IMR-90 (cell line): ENCODE data around the gene HOXD8. TPM values are rescaled to one million over a fixed set of nuclear protein-coding genes. Genes with fewer than 3 reads are reported as not detected.

Experiments used
- ATAC-seq: fragments of 200-7000 bp; cut with Tn5 transposase; 2 replicates; pipeline ENCODE4 v1.9.1; 2020; ENCODE audit warnings: low read depth, mild to moderate bottlenecking, moderate library complexity
- BruUV-seq: library from RNA; stranded (reverse); fragments of 400-500 nt; replicated peaks from 2 replicates; lab custom pipeline; 2021; lab: Mats Ljungman, UMichigan
- CTCF ChIA-PET: fragments of 300-600 bp; formaldehyde crosslinking; extraction: SDS; loops from one replicate; lab custom pipeline; 2021; ENCODE audit warnings: antibody characterized with exemption; lab: Yijun Ruan, JAX
- POLR2A ChIA-PET: fragments of 300-600 bp; sonication (Branson Sonifier 250); formaldehyde crosslinking; loops from one replicate; lab custom pipeline; 2022; ENCODE audit warnings: antibody characterized with exemption; ENCODE audit not compliant: unreplicated experiment; lab: Charles Lee
- DNase-seq: peaks from one replicate; pipeline ENCODE4 v3.0.0; 2013
- H2AFZ ChIP-seq: replicated peaks from 2 replicates; pipeline ENCODE3; 2013; ENCODE audit warnings: low read length, mild to moderate bottlenecking; ENCODE audit not compliant: poor library complexity
- H2AK5ac ChIP-seq: 2 replicates; pipeline ENCODE4 v1.6.1; 2013; ENCODE audit warnings: low read depth, low read length, inconsistent platforms
- H2AK9ac ChIP-seq: replicated peaks from 2 replicates; pipeline ENCODE3; 2013; ENCODE audit warnings: mild to moderate bottlenecking, low read depth, low read length, moderate library complexity; ENCODE audit not compliant: poor library complexity
- H2BK120ac ChIP-seq: 2 replicates; pipeline ENCODE4 v1.6.1; 2013; ENCODE audit warnings: low read depth, low read length, inconsistent platforms
- H2BK15ac ChIP-seq: 3 replicates; pipeline ENCODE4 v1.6.1; 2013; ENCODE audit warnings: low read depth, low read length, inconsistent platforms
- H2BK20ac ChIP-seq: 2 replicates; pipeline ENCODE4 v1.6.1; 2013; ENCODE audit warnings: low read depth, mild to moderate bottlenecking, inconsistent platforms, low read length, moderate library complexity
- H2BK5ac ChIP-seq: 2 replicates; pipeline ENCODE4 v1.6.1; 2013; ENCODE audit warnings: mild to moderate bottlenecking, low read depth, low read length, inconsistent platforms; ENCODE audit not compliant: poor library complexity, severe bottlenecking
- H3K14ac ChIP-seq: replicated peaks from 2 replicates; pipeline ENCODE4 v1.6.1; 2013; ENCODE audit warnings: low read depth, low read length, inconsistent platforms
- H3K18ac ChIP-seq: 2 replicates; pipeline ENCODE4 v1.6.1; 2013; ENCODE audit warnings: low read depth, low read length, control low read depth
- H3K23ac ChIP-seq: 2 replicates; pipeline ENCODE4 v1.6.1; 2013; ENCODE audit warnings: low read depth, low read length, inconsistent platforms
- H3K27ac ChIP-seq: 2 replicates; pipeline ENCODE4 v1.5.1; 2013; ENCODE audit warnings: mild to moderate bottlenecking, control low read depth, low read length; ENCODE audit not compliant: insufficient read depth
- H3K27me3 ChIP-seq: 2 replicates; pipeline ENCODE4 v1.6.1; 2013; ENCODE audit warnings: low read length; ENCODE audit not compliant: control insufficient read depth, insufficient read depth
- H3K36me3 ChIP-seq: 2 replicates; pipeline ENCODE4 v1.6.1; 2013; ENCODE audit warnings: low read length, mixed read lengths; ENCODE audit not compliant: control insufficient read depth, insufficient read depth
- H3K4ac ChIP-seq: 2 replicates; pipeline ENCODE4 v1.6.1; 2013; ENCODE audit warnings: low read depth, low read length, inconsistent platforms
- H3K4me1 ChIP-seq: 2 replicates; pipeline ENCODE4 v1.6.1; 2013; ENCODE audit warnings: low read length, mixed read lengths; ENCODE audit not compliant: control insufficient read depth, insufficient read depth
- H3K4me2 ChIP-seq: 2 replicates; pipeline ENCODE4 v1.6.1; 2013; ENCODE audit warnings: low read depth, mild to moderate bottlenecking, control low read depth, low read length, moderate library complexity
- H3K4me3 ChIP-seq: 2 replicates; pipeline ENCODE4 v1.5.1; 2013; ENCODE audit warnings: low read depth, mild to moderate bottlenecking, control low read depth, low read length, moderate library complexity; ENCODE audit not compliant: insufficient read depth
- H3K56ac ChIP-seq: 2 replicates; pipeline ENCODE4 v1.6.1; 2013; ENCODE audit warnings: low read length, inconsistent platforms; ENCODE audit not compliant: insufficient read depth; ENCODE audit errors: extremely low read depth
- H3K79me1 ChIP-seq, 2 experiments: 2 replicates each; pipeline ENCODE4 v1.6.1; 2013; ENCODE audit warnings: low read length in 2 of 2, inconsistent platforms in 1 of 2, low read depth in 1 of 2
- H3K9ac ChIP-seq: 2 replicates; pipeline ENCODE4 v1.6.1; 2013; ENCODE audit warnings: low read depth, low read length, control low read depth
- H3K9me1 ChIP-seq: 2 replicates; pipeline ENCODE4 v1.6.1; 2013; ENCODE audit warnings: low read length, inconsistent platforms; ENCODE audit not compliant: insufficient read depth
- H3K9me3 ChIP-seq: 2 replicates; pipeline ENCODE4 v1.6.1; 2013; ENCODE audit warnings: low read length; ENCODE audit not compliant: control insufficient read depth, insufficient read depth
- H4K20me1 ChIP-seq: 2 replicates; pipeline ENCODE4 v1.6.1; 2013; ENCODE audit warnings: low read length, inconsistent platforms; ENCODE audit not compliant: insufficient read depth
- H4K5ac ChIP-seq: 2 replicates; pipeline ENCODE4 v1.6.1; 2013; ENCODE audit warnings: mild to moderate bottlenecking, low read depth, low read length, control low read depth
- H4K8ac ChIP-seq, 2 experiments: 2 replicates each; pipeline ENCODE4 v1.6.1; 2013; ENCODE audit warnings: low read depth in 2 of 2, low read length in 2 of 2, control low read depth in 1 of 2, inconsistent platforms in 1 of 2
- H4K91ac ChIP-seq: 2 replicates; pipeline ENCODE4 v1.6.1; 2013; ENCODE audit warnings: low read depth, low read length, inconsistent platforms; ENCODE audit not compliant: insufficient read depth
- BHLHE40 ChIP-seq: fragments of 150-350 bp; IDR thresholded peaks from 2 replicates; pipeline ENCODE4 v1.6.1; 2016; ENCODE audit warnings: mild to moderate bottlenecking, low read depth, low read length
- CHD1 ChIP-seq: IDR thresholded peaks from 2 replicates; pipeline ENCODE4 v1.6.1; 2012; ENCODE audit warnings: low read depth, low read length, improper control_type of control experiment
- ELK1 ChIP-seq: fragments of 150-350 bp; IDR thresholded peaks from 2 replicates; pipeline ENCODE4 v1.6.1; 2016; ENCODE audit warnings: low read depth, mild to moderate bottlenecking, low read length, moderate library complexity, borderline replicate concordance
- FOS ChIP-seq: fragments of 150-350 bp; IDR thresholded peaks from 2 replicates; pipeline ENCODE4 v1.6.1; 2016; ENCODE audit warnings: low read depth, low read length
- MAFK ChIP-seq: IDR thresholded peaks from 2 replicates; pipeline ENCODE4 v1.6.1; 2012; ENCODE audit warnings: low read depth, low read length, improper control_type of control experiment
- MXI1 ChIP-seq: IDR thresholded peaks from 2 replicates; pipeline ENCODE4 v1.6.1; 2012; ENCODE audit warnings: low read depth, mild to moderate bottlenecking, low read length, moderate library complexity, borderline replicate concordance
- NFE2L2 ChIP-seq: fragments of 150-350 bp; IDR thresholded peaks from 2 replicates; pipeline ENCODE4 v1.6.1; 2016; ENCODE audit warnings: low read depth, mild to moderate bottlenecking, low read length
- POLR2A ChIP-seq: IDR thresholded peaks from 2 replicates; pipeline ENCODE4 v1.6.1; 2012; ENCODE audit warnings: mild to moderate bottlenecking, low read depth, low read length
- RAD21 ChIP-seq: IDR thresholded peaks from 2 replicates; pipeline ENCODE4 v1.6.1; 2012; ENCODE audit warnings: low read length, improper control_type of control experiment
- RFX5 ChIP-seq: IDR thresholded peaks from 2 replicates; pipeline ENCODE4 v1.8.0; 2012; ENCODE audit warnings: low read depth, mild to moderate bottlenecking, low read length, moderate library complexity
- SMC3 ChIP-seq: fragments of 150-350 bp; IDR thresholded peaks from 2 replicates; pipeline ENCODE4 v1.6.1; 2016; ENCODE audit warnings: low read depth, mild to moderate bottlenecking, antibody characterized with exemption, low read length, moderate library complexity
- USF2 ChIP-seq: fragments of 150-350 bp; IDR thresholded peaks from 2 replicates; pipeline ENCODE4 v1.6.1; 2017; ENCODE audit warnings: mild to moderate bottlenecking, antibody characterized with exemption, low read length, low read depth
- WGBS, 2 experiments: methylation state at CpG; one replicate each; pipeline versions ENCODE4 v1.1.5 to v1.1.7; 2013; ENCODE audit warnings: missing lambda C conversion rate in 2 of 2; ENCODE audit not compliant: insufficient read length in 1 of 2; ENCODE audit errors: extremely low coverage in 2 of 2; 5-methylcytosine and 5-hydroxymethylcytosine counted together
- dilution Hi-C: fragments of 300-500 bp; cut with HindIII; formaldehyde crosslinking; loops from one replicate; pipeline ENCODE4 v1.14.3; 2018; ENCODE audit warnings: low sequenced_read_pairs; ENCODE audit not compliant: unreplicated experiment
- in situ Hi-C: fragments of 300-500 bp; cut with MboI; formaldehyde crosslinking; loops from 3 replicates; pipeline ENCODE4 v1.14.3; 2019; ENCODE audit warnings: low sequenced_read_pairs, inconsistent platforms, mixed read lengths
- intact Hi-C: fragments of 100-400 bp; cut with micrococcal nuclease; formaldehyde crosslinking; loops from 2 replicates; pipeline ENCODE4 v1.10.0; 2022
- polyA plus RNA-seq, 3 experiments: library from polyadenylated mRNA; depleted of rRNA; stranded (reverse); fragments of >200 nt; gene quantifications; 2 replicates each; pipeline ENCODE4 v1.2.3, GENCODE V29; 2012; ENCODE audit warnings: low replicate concordance in 1 of 3
- total RNA-seq: library from RNA; depleted of rRNA; stranded (reverse); fragments of >200 nt; gene quantifications from 2 replicates; pipeline ENCODE4 v1.2.3, GENCODE V29; 2012
- TF ChIP-seq, protein P1 (sequence below): conservative IDR thresholded peaks from 2 replicates; pipeline ENCODE4 v1.5.1; 2012; ENCODE audit warnings: mild to moderate bottlenecking, low read depth, low read length, improper control_type of control experiment

The HOXD8 gene
- total and polyA plus RNA-seq, 2 of the 4 experiments (the other 2 are of a cell fraction): not detected

DNA sequence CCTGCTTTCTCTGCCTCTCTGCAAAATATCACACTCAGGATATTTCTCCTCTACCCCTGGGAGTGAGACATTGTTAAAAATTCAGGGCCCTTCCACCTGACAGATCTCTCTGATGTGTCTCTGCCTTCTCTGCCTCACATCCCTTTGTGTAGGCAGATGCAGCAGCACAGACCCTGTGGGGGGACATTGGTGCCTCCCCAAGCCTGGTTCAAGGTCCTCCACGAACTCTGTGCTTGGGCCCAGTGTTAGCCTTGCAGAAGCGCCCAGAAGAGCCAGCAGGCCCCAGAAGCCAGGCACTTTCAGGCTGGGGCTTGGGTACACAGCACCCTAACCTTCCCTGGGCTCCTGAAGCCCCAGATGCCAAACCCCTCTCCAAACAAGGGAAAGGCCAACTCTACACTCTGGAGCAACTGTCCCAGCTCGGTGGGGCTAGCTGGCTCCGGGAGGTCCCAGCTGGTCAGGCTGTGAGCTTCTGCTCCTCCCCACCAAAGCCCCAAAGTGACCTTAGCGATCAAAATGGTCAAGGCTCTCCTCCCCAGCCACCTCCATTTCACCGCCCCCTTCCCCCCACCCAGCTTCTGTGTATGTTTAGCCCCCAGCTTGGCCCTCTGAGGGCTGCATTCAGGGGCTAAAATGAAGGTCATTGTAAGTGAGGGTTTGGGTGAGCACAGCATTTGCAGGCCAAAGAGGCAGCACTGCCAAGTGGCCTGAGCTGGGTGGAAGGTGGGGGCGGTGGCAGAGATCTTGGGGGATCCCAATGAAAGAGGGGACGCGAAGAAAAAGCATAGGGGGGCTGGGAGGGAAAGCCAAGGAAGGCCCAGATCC is 4.3 kb upstream of the HOXD8 start (continued):
- TF ChIP-seq RFX5: no peak
- no peak for TF ChIP-seq CHD1

DNA sequence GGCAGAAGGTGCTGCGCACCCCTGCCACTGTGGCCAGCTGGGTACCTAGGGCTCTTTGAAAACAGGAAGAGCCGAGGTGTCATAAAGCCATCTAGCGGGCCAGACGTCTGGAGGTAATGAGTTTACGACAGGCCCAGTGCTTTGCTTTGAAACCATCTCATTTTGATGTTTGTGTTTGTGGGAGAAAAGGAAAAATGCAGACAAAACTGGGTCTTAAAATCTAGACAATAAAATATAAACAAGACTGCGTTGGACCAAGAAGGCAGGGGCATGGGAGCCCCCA is 3.8 kb upstream of the HOXD8 start:
- in situ Hi-C loops: loop anchor here (5.0 to 10.0 kb wide), 4 partner anchors 329 to 1029 kb away; no protein-coding TSS in a partner anchor
- TF ChIP-seq FOS: no peak
- no peak for TF ChIP-seq RAD21
- no peak for TF ChIP-seq MAFK
- TF ChIP-seq CHD1: no peak
- no peak for TF ChIP-seq POLR2A
- no peak for TF ChIP-seq MXI1
- TF ChIP-seq, protein P1, sequence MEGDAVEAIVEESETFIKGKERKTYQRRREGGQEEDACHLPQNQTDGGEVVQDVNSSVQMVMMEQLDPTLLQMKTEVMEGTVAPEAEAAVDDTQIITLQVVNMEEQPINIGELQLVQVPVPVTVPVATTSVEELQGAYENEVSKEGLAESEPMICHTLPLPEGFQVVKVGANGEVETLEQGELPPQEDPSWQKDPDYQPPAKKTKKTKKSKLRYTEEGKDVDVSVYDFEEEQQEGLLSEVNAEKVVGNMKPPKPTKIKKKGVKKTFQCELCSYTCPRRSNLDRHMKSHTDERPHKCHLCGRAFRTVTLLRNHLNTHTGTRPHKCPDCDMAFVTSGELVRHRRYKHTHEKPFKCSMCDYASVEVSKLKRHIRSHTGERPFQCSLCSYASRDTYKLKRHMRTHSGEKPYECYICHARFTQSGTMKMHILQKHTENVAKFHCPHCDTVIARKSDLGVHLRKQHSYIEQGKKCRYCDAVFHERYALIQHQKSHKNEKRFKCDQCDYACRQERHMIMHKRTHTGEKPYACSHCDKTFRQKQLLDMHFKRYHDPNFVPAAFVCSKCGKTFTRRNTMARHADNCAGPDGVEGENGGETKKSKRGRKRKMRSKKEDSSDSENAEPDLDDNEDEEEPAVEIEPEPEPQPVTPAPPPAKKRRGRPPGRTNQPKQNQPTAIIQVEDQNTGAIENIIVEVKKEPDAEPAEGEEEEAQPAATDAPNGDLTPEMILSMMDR: no peak
- TF ChIP-seq USF2: no peak
- TF ChIP-seq NFE2L2: no peak
- no peak for TF ChIP-seq ELK1
- TF ChIP-seq SMC3: no peak
- no peak for TF ChIP-seq RFX5
- no peak for TF ChIP-seq BHLHE40

More for the DNA sequence above, 3.8 kb upstream of the HOXD8 start:
- Histone ChIP-seq H3K9ac (no peak overlapping the region), H3K9me3 (peaks cover 3% of the 10 kb centered on the region; the same call in 1 of the 2 replicates), H3K4ac (no peak overlapping the region), H2BK5ac (no peak overlapping the region), H2AK9ac (no peak overlapping the region), H3K56ac (no peak overlapping the region), H3K4me2 (no peak overlapping the region), H4K5ac (no peak overlapping the region), H4K20me1 (no peaks in the 10 kb centered on the region; the same call in 1 of the 2 replicates), H3K14ac (no peak overlapping the region), H3K9me1 (no peaks in the 10 kb centered on the region), H4K91ac (no peak overlapping the region), H3K23ac (no peak overlapping the region), H2BK20ac (no peak overlapping the region), H3K18ac (no peak overlapping the region), H2AFZ (no peak overlapping the region), H3K36me3 (no peaks in the 10 kb centered on the region), H2BK120ac (no peak overlapping the region), H3K4me1 (no peaks in the 10 kb centered on the region), H2BK15ac (no peak overlapping the region), H3K79me1 (no peaks in the 10 kb centered on the region), H4K8ac (no peak overlapping the region), H2AK5ac (no peak overlapping the region), H3K27ac (no peak overlapping the region), H3K4me3 (no peak overlapping the region), H3K27me3 (peaks cover 90% of the 10 kb centered on the region)
- dilution Hi-C loops: no loop called here
- WGBS, 2 experiments: no CpG with 5 or more reads among the region's 6 CpGs
- ChIA-PET POLR2A (no interaction called here), CTCF (interaction anchor here (2.7 to 3.7 kb wide), 2 partner anchors 428 to 526 kb away, joined by 19 to 20 read pairs; no protein-coding TSS in a partner anchor)
- DNase-seq: no peak
- intact Hi-C loops: loop anchor here (2.0 kb wide), 1 partner anchor 1633 kb away; no protein-coding TSS in a partner anchor
- no peak for ATAC-seq
- BruUV-seq: no TSS peak
